ENCODE data around the gene RAB11FIP5. TPM values are rescaled to one million over a fixed set of nuclear protein-coding genes. Genes with fewer than 3 reads are reported as not detected.

The RAB11FIP5 gene
- total and polyA plus RNA-seq, 9 of the 15 experiments (the other 6 are each of a cell fraction or from before 2014, with no cell fraction given), result 1.7 to 14.4 (median 6.4) TPM

GRCh38 chr2:73069041-73069854, 43.5 kb downstream of the RAB11FIP5 start (continued):
- TF ChIP-seq, protein P1, sequence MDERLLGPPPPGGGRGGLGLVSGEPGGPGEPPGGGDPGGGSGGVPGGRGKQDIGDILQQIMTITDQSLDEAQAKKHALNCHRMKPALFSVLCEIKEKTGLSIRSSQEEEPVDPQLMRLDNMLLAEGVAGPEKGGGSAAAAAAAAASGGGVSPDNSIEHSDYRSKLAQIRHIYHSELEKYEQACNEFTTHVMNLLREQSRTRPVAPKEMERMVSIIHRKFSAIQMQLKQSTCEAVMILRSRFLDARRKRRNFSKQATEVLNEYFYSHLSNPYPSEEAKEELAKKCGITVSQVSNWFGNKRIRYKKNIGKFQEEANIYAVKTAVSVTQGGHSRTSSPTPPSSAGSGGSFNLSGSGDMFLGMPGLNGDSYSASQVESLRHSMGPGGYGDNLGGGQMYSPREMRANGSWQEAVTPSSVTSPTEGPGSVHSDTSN (CRISPR knock-in tag; IDR thresholded peaks at IDR 0.05; ENCODE audit: low read depth), result no peak
- TF ChIP-seq, protein P1 (tag; conservative IDR thresholded peaks at IDR 0.05; ENCODE audit: low read depth), result peak; percentile 82
- peak; percentile 41 for TF ChIP-seq TBP (optimal IDR thresholded peaks at IDR 0.05; ENCODE audit: low read depth, low read length)
- no peak for TF ChIP-seq CCNT2 (IDR thresholded peaks at IDR 0.05; ENCODE audit: borderline replicate concordance, extremely low read depth, insufficient read length, low read depth, low read length)
- TF ChIP-seq JUND (IDR thresholded peaks at IDR 0.05; ENCODE audit: borderline replicate concordance, low read depth, low read length), result 0 out of 2 replicates have a peak, but pooled peaks have one; percentile 4
- no peak; the same call in 2 of the 3 replicates for TF ChIP-seq JUND (tag; IDR thresholded peaks at IDR 0.05; ENCODE audit: borderline replicate concordance, low read depth, low read length)
- no peak for TF ChIP-seq KHSRP (IDR thresholded peaks at IDR 0.05)
- TF ChIP-seq ZNF655 (CRISPR knock-in tag; IDR thresholded peaks at IDR 0.05), result no peak
- peak; percentile 84 for TF ChIP-seq NFIC (IDR thresholded peaks at IDR 0.05)
- TF ChIP-seq RBM39 (optimal IDR thresholded peaks at IDR 0.05; ENCODE audit: low read depth, low read length), result no peak
- 0 out of 2 replicates have a peak, but pooled peaks have one; percentile 5 for TF ChIP-seq TEAD4 (IDR thresholded peaks at IDR 0.05; ENCODE audit: low read length)
- TF ChIP-seq TEAD4 (CRISPR knock-in tag; IDR thresholded peaks at IDR 0.05; ENCODE audit: borderline replicate concordance), result no peak
- TF ChIP-seq BCL6 (CRISPR knock-in tag; IDR thresholded peaks at IDR 0.05), result no peak
- TF ChIP-seq ZNF280A (IDR thresholded peaks at IDR 0.05; ENCODE audit: low read depth, partially characterized antibody), result no peak
- no peak for TF ChIP-seq FOXM1 (IDR thresholded peaks at IDR 0.05; ENCODE audit: low read depth)
- no peak for TF ChIP-seq FOXM1 (CRISPR knock-in tag; IDR thresholded peaks at IDR 0.05; ENCODE audit: low read depth)
- TF ChIP-seq HDGF (IDR thresholded peaks at IDR 0.05), result no peak
- no peak for TF ChIP-seq ZNF174 (CRISPR knock-in tag; IDR thresholded peaks at IDR 0.05)
- no peak for TF ChIP-seq ZNF121 (CRISPR knock-in tag; conservative IDR thresholded peaks at IDR 0.05)
- TF ChIP-seq ZNF408 (CRISPR knock-in tag; IDR thresholded peaks at IDR 0.05; ENCODE audit: low read depth), result no peak
- TF ChIP-seq PRMT5 (CRISPR knock-in tag; IDR thresholded peaks at IDR 0.05), result no peak
- peak; percentile 33; the same call in 1 of the 2 replicates for TF ChIP-seq MAFK (IDR thresholded peaks at IDR 0.05; ENCODE audit: low read length)
- TF ChIP-seq LEF1 (IDR thresholded peaks at IDR 0.05), result peak; percentile 22; the same call in 1 of the 2 replicates
- peak; percentile 45; the same call in 1 of the 2 replicates for TF ChIP-seq SMAD4 (CRISPR knock-in tag; conservative IDR thresholded peaks at IDR 0.05)
- TF ChIP-seq HMG20B (CRISPR knock-in tag; IDR thresholded peaks at IDR 0.05), result no peak
- no peak for TF ChIP-seq ZNF717 (CRISPR knock-in tag; IDR thresholded peaks at IDR 0.05)
